Gastrocnemius medialis (tissue), 4 donors: Measurements from ENCODE around the gene DMXL2.

Source experiments
- CTCF ChIP-seq, 5 experiments: fragments of 450-650 bp in 3 of 5; fragments of 200-600 bp in 2 of 5; sonication (generic) in 2 of 5; IDR thresholded peaks in 4 of 5; conservative IDR thresholded peaks in 1 of 5; 1 replicate in 4 of 5; 2 replicates in 1 of 5; pipeline ENCODE4 v1.5.1; 2016 to 2019; ENCODE audit warnings: antibody characterized with exemption in 5 of 5, mild to moderate bottlenecking in 3 of 5, moderate library complexity in 3 of 5
- POLR2A ChIP-seq, 2 donors: fragments of 450-650 bp; IDR thresholded peaks; one replicate each; pipeline ENCODE4 v1.6.1; 2017; ENCODE audit warnings: antibody characterized with exemption in 2 of 2, mild to moderate bottlenecking in 2 of 2, moderate library complexity in 2 of 2

GRCh38 chr15:51405693-51406523 lies 216.7 kb downstream of the DMXL2 start:
- TF ChIP-seq CTCF (IDR thresholded peaks at IDR 0.05 in 4 of 5, conservative IDR thresholded peaks at IDR 0.05 in 1 of 5) (no peak), POLR2A (IDR thresholded peaks at IDR 0.05) (no peak)
